Measurements from ENCODE around the gene PPP2R5E.

DNA sequence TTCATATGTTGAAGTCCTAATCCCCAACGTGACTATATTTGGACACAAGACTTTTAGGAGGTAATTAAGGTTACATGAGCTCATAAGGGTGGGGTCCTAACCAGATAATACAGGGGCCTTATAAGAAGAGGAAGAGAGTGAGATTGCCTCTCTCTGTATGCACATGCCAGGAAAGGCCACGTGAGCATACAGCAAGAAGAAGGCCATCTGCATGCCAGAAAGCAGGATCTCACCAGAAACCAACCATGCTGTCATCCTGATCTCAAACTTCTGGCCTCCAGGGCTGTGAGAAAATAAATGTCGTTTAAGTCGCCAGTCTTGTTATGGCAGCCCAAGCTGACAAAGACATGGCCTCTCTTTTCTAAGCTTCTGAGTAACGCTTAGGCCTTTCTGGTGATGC, 155.5 kb downstream of the PPP2R5E start:
- TF ChIP-seq, protein P1, sequence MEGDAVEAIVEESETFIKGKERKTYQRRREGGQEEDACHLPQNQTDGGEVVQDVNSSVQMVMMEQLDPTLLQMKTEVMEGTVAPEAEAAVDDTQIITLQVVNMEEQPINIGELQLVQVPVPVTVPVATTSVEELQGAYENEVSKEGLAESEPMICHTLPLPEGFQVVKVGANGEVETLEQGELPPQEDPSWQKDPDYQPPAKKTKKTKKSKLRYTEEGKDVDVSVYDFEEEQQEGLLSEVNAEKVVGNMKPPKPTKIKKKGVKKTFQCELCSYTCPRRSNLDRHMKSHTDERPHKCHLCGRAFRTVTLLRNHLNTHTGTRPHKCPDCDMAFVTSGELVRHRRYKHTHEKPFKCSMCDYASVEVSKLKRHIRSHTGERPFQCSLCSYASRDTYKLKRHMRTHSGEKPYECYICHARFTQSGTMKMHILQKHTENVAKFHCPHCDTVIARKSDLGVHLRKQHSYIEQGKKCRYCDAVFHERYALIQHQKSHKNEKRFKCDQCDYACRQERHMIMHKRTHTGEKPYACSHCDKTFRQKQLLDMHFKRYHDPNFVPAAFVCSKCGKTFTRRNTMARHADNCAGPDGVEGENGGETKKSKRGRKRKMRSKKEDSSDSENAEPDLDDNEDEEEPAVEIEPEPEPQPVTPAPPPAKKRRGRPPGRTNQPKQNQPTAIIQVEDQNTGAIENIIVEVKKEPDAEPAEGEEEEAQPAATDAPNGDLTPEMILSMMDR (IDR thresholded peaks at IDR 0.05; ENCODE audit: insufficient read depth, low read length, poor library complexity, severe bottlenecking), result no peak
- TF ChIP-seq EZH2phosphoT487 (conservative IDR thresholded peaks at IDR 0.05; ENCODE audit: low read length), result no peak
